GM18858 (cell line): ENCODE results near the gene CD86.
"Not testable (repeated sequence)": the region's sequence is repeated elsewhere in the genome, so short reads cannot be mapped to it uniquely, and the experiment has no call there.

ENCODE experiments used
- ATAC-seq: cut with Tn5 transposase; IDR thresholded peaks from one replicate; pipeline ENCODE4 v1.9.1; 2021; ENCODE audit not compliant: unreplicated experiment

Gene CD86

DNA sequence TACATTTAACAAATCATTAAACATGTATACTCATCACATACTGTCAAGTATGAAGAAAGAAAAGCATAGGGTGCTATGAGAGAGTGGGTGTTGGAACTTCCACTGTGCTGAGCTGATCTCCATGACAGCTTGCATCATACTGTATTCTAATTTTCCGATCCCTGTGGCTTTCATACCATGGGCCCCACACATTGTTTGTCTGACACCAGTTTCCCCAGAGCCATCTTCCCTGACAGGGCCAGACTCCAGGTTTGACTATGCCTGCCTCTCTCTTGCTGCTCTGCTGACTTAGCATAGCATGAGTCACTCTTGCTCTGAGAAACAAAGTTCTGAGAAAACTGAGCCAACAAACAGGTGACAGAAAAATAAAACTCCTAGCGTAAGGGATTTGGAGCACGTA is 91.3 kb downstream of the CD86 start:
- ATAC-seq = peak; percentile 96

DNA sequence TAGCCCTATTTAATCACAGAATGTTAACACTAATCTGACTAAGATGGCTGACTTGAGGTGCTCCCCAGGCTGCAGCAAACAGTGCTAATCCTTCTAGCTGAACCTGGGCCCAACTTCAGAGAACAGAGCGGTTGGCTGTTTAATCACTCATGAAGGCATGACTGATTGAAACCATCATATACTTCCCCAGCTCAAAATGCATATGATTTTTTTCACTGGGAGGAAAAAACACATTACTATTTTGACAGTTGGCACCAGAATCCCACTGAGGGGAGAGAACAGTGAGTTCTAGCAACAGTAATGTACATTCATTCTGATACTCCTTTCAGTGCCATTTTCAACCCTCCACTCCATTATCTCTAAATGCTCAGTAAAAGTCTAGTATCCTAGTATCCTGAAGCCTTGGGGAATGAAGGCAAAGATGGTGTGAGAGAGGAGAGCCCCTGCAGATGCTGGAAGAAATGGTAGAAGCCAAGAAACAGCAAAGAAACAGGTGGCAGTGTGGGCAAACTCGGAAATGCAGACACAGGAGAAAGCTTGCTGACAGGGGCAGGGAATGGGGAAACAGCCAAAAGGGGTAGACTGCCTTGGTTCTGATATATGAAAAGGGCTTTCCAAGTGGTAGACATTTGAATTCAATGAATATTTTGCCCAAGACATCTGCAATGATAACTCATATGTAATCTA is 93.9 kb downstream of the CD86 start:
- no peak for ATAC-seq

DNA sequence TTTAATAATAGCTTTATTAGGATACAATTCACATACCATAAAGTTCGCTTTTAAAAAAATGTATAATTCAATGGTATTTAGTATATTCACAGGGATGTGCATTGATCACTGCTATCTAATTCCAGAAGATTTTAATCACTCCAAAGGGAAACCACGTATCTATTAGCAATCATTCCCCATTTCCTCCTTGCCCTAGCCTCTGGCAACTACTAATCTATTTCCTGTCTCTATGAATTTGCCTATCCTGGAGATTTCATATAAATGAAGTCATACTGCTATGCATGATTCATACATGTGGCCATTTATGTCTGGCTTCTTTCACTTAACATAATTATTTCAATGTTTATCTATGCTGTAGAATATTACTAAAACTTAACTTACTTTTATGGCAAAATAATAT is 96.3 kb downstream of the CD86 start:
- ATAC-seq = no peak

- ATAC-seq = not testable (repeated sequence)
These were observed 109.8 kb downstream of the CD86 start for GRCh38 chr3:122164983-122165382.

DNA sequence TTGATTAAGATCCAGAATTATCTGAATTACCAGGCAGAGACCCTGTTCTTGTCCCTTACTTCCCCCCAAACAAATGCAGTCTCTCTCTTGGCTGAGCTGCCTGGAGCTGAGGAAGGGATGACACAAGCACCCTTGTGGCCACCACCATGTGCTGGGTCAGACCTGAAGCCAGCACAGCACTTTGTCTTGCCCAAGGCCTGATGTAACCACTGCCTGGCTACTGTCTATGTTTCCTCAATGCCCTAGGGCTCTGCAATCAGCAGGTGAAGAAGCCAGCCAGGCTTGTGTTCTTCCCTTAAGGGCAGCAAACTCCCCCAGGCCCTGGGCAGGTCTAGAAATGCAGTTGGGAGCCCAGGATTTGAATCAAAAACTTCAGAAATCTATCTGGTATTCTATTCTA is 112.5 kb downstream of the CD86 start:
- no peak for ATAC-seq

GRCh38 chr3:122168044-122168443 is 112.9 kb downstream of the CD86 start:
- no peak for ATAC-seq

DNA sequence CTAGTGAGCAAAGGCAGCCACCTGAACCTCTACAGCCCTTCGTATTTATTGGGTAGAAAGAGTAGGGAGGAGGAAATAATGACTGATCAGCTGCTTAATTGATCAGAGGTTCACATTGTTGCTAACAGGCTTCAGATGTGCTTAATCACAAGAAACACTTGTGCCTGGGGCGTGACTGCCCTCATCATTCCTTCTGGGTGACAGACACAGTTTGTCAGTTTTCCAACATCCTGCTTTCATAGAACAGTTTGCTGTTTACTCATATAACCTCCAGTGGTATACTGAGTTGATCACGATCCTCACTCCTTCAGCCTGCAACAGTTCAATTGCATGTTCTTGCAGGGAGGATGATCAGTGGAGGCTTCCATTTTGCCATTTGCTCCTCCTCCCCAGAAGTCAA is 114.7 kb downstream of the CD86 start:
- ATAC-seq = no peak
